Trophoblast cell (in vitro differentiated cells and primary cell): ENCODE measurements around the gene ATG4D.

ENCODE experiments used
- DNase-seq, 2 donors: peaks; one replicate each; pipeline ENCODE4 v3.0.0-alpha.2; 2016
- H2AFZ ChIP-seq: 2 replicates; pipeline ENCODE4 v1.6.1; 2013; ENCODE audit warnings: low read length, moderate library complexity, mild to moderate bottlenecking; ENCODE audit not compliant: insufficient read depth, poor library complexity
- H2AK5ac ChIP-seq: 2 replicates; pipeline ENCODE4 v1.6.1; 2013; ENCODE audit warnings: mild to moderate bottlenecking, low read length
- H2BK120ac ChIP-seq: 2 replicates; pipeline ENCODE4 v1.6.1; 2013; ENCODE audit warnings: low read length, mild to moderate bottlenecking, moderate library complexity; ENCODE audit not compliant: insufficient read depth, poor library complexity
- H2BK12ac ChIP-seq: 2 replicates; pipeline ENCODE4 v1.6.1; 2013; ENCODE audit warnings: mild to moderate bottlenecking, low read length, moderate library complexity
- H2BK5ac ChIP-seq: 2 replicates; pipeline ENCODE4 v1.6.1; 2013; ENCODE audit warnings: low read length, low read depth, moderate library complexity, mild to moderate bottlenecking; ENCODE audit not compliant: poor library complexity
- H3K14ac ChIP-seq: 2 replicates; pipeline ENCODE4 v1.6.1; 2013; ENCODE audit warnings: mild to moderate bottlenecking, low read length
- H3K18ac ChIP-seq: 2 replicates; pipeline ENCODE4 v1.6.1; 2013; ENCODE audit warnings: mild to moderate bottlenecking, low read length
- H3K23ac ChIP-seq: 2 replicates; pipeline ENCODE4 v1.6.1; 2013; ENCODE audit warnings: low read length
- H3K27ac ChIP-seq: 2 replicates; pipeline ENCODE4 v1.5.1; 2013; ENCODE audit warnings: low read depth, mild to moderate bottlenecking, inconsistent platforms, low read length, moderate library complexity
- H3K27me3 ChIP-seq: 2 replicates; pipeline ENCODE4 v1.6.1; 2013; ENCODE audit warnings: inconsistent platforms, mild to moderate bottlenecking, low read length, moderate library complexity; ENCODE audit not compliant: insufficient read depth
- H3K36me3 ChIP-seq, 2 experiments: 1 replicate in 1 of 2; 2 replicates in 1 of 2; pipeline ENCODE4 v1.6.1; 2013; ENCODE audit warnings: low read length in 2 of 2, mild to moderate bottlenecking in 2 of 2, moderate library complexity in 1 of 2; ENCODE audit not compliant: insufficient read depth in 2 of 2, control insufficient read depth in 1 of 2
- H3K4ac ChIP-seq: 2 replicates; pipeline ENCODE4 v1.6.1; 2013; ENCODE audit warnings: low read depth, mild to moderate bottlenecking, low read length, moderate library complexity
- H3K4me1 ChIP-seq, 2 experiments: 1 replicate in 1 of 2; 2 replicates in 1 of 2; pipeline ENCODE4 v1.6.1; 2013; ENCODE audit warnings: low read length in 2 of 2, mild to moderate bottlenecking in 2 of 2, moderate library complexity in 1 of 2; ENCODE audit not compliant: insufficient read depth in 2 of 2, control insufficient read depth in 1 of 2
- H3K4me2 ChIP-seq: 2 replicates; pipeline ENCODE4 v1.6.1; 2013; ENCODE audit warnings: inconsistent platforms, mild to moderate bottlenecking, low read length, moderate library complexity
- H3K4me3 ChIP-seq: 2 replicates; pipeline ENCODE4 v1.5.1; 2013; ENCODE audit warnings: mild to moderate bottlenecking, low read depth, low read length, inconsistent platforms
- H3K79me1 ChIP-seq: one replicate; pipeline ENCODE4 v1.6.1; 2013; ENCODE audit warnings: low read length
- H3K79me2 ChIP-seq: 2 replicates; pipeline ENCODE4 v1.6.1; 2013; ENCODE audit warnings: low read length, mild to moderate bottlenecking; ENCODE audit not compliant: control insufficient read depth, insufficient read depth, poor library complexity
- H3K9ac ChIP-seq: 2 replicates; pipeline ENCODE4 v1.6.1; 2013; ENCODE audit warnings: mild to moderate bottlenecking, low read length
- H3K9me3 ChIP-seq: 2 replicates; pipeline ENCODE4 v1.6.1; 2013; ENCODE audit warnings: low read depth, mild to moderate bottlenecking, control low read depth, inconsistent platforms, low read length; ENCODE audit not compliant: insufficient read depth
- H4K12ac ChIP-seq: 2 replicates; pipeline ENCODE4 v1.6.1; 2013; ENCODE audit warnings: low read depth, mild to moderate bottlenecking, low read length, moderate library complexity
- H4K8ac ChIP-seq: 2 replicates; pipeline ENCODE4 v1.6.1; 2013; ENCODE audit warnings: low read depth, mild to moderate bottlenecking, low read length, moderate library complexity
- H4K91ac ChIP-seq: one replicate; pipeline ENCODE4 v1.6.1; 2013; ENCODE audit warnings: low read depth, mild to moderate bottlenecking, low read length, moderate library complexity
- WGBS: extraction: QIAGEN DNeasy Blood & Tissue Kit; methylation state at CpG from one replicate; pipeline ENCODE4 v1.1.7; 2013; ENCODE audit warnings: missing lambda C conversion rate; ENCODE audit not compliant: insufficient read length, insufficient coverage; ENCODE audit errors: extremely low coverage; 5-methylcytosine and 5-hydroxymethylcytosine counted together

The ATG4D gene

DNA sequence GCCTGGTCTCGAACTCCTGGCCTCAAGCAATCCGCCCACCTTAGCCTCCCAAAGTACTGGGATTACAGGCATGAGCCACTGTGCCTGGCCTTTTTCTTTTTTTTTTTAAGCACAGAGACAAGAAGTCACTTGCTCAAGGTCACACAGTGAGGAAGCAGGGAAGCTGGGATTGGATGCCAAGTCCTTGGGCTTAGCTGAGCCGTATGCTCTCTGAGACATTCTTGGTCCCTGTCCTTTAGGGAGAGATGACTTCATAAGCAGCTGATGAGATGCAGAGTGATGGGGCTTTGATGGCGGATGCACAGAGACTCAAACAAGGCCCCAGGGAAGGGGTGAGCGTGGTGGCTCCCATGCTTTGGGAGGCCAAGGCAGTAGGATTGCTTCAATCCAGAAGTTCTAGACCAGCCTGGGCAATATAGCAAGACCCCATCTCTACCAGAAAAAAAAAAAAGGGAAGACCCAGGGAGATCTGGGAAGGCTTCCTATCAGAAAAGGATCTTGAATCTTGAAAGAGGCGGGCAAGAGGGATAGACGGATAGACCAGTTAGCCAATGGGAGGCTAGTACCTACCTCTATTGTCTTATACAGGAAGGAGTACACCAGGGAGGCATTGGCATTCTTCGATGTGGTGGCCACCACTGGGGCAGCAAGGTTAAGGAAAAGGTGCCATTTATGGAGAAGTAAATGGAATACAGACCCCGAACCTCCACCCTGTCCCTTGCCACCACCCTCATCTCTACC, 39.5 kb downstream of the ATG4D start:
- peaks cover 3% of the 10 kb centered on the region for H3K79me1 ChIP-seq
- H2BK120ac ChIP-seq = no peak overlapping the region
- peaks cover 0 to 7% of the 10 kb centered on the region in 2 experiments for H3K4me1 ChIP-seq
- no peak overlapping the region for H3K4me3 ChIP-seq
- H3K27ac ChIP-seq = no peak overlapping the region
- no peak overlapping the region for H4K91ac ChIP-seq
- H4K8ac ChIP-seq = no peak overlapping the region
- H3K36me3 ChIP-seq = peaks cover 36 to 40% of the 10 kb centered on the region in 2 experiments
- no peak overlapping the region for H3K4ac ChIP-seq
- no peak overlapping the region for H3K9ac ChIP-seq
- no peak for DNase-seq
- H3K4me2 ChIP-seq = no peak overlapping the region
- no peak overlapping the region for H3K14ac ChIP-seq
- no peak overlapping the region for H4K12ac ChIP-seq
- no peak overlapping the region for H2BK5ac ChIP-seq
- H3K27me3 ChIP-seq = no peaks in the 10 kb centered on the region
- H3K18ac ChIP-seq = no peak overlapping the region
- no peak overlapping the region for H2AK5ac ChIP-seq
- no peak overlapping the region for H2AFZ ChIP-seq
- H3K9me3 ChIP-seq = peaks cover 3% of the 10 kb centered on the region
- H2BK12ac ChIP-seq = no peak overlapping the region
- peaks cover 4% of the 10 kb centered on the region for H3K79me2 ChIP-seq
- no CpG with 5 or more reads among the region's 9 CpGs for WGBS
- H3K23ac ChIP-seq = no peak overlapping the region

- peak; percentile 68 to 76 for DNase-seq
- Histone ChIP-seq H3K18ac (no peak overlapping the region), H4K12ac (no peak overlapping the region), H3K4me3 (peak overlapping the region; percentile 84), H3K9me3 (peaks cover 3% of the 10 kb centered on the region), H3K4me1 (peaks cover 0 to 4% of the 10 kb centered on the region in 2 experiments), H4K8ac (no peak overlapping the region), H3K23ac (no peak overlapping the region), H3K4ac (peak overlapping the region; percentile 23), H3K79me2 (peaks cover 4% of the 10 kb centered on the region), H2BK5ac (no peak overlapping the region), H3K36me3 (peaks cover 20 to 21% of the 10 kb centered on the region in 2 experiments), H3K9ac (no peak overlapping the region), H2AK5ac (no peak overlapping the region), H3K27me3 (no peaks in the 10 kb centered on the region), H4K91ac (no peak overlapping the region), H2BK120ac (no peak overlapping the region), H3K4me2 (peak overlapping the region; percentile 61), H3K27ac (no peak overlapping the region), H2AFZ (no peak overlapping the region), H3K14ac (no peak overlapping the region), H3K79me1 (peaks cover 3% of the 10 kb centered on the region), H2BK12ac (no peak overlapping the region)
- WGBS = no CpG with 5 or more reads among the region's 6 CpGs
Observed at GRCh38 chr19:10586396-10586795, 42.7 kb downstream of the ATG4D start.

GRCh38 chr19:10587022-10587838, 43.5 kb downstream of the ATG4D start, which contains the start of gene AP1M2:
AP1M2 (minus strand) TSS chr19:10587312; CDS start chr19:10587231, 81 bp downstream.
- Histone ChIP-seq H3K14ac (peak within 1 kb of the TSS; percentile 73), H3K23ac (no peak within 1 kb of the TSS), H4K91ac (peak within 1 kb of the TSS; percentile 82), H2BK12ac (peak within 1 kb of the TSS; percentile 5), H3K79me2 (peaks cover 4% of the 10 kb centered on the region), H3K4me2 (peak within 1 kb of the TSS; percentile 61), H2BK120ac (peak within 1 kb of the TSS; percentile 33), H4K12ac (peak within 1 kb of the TSS; percentile 66), H3K9ac (peak within 1 kb of the TSS; percentile 71), H4K8ac (peak within 1 kb of the TSS; percentile 87), H3K9me3 (peaks cover 3% of the 10 kb centered on the region), H3K79me1 (peaks cover 3% of the 10 kb centered on the region), H3K36me3 (peaks cover 13 to 14% of the 10 kb centered on the region in 2 experiments), H2AK5ac (no peak within 1 kb of the TSS), H2BK5ac (peak within 1 kb of the TSS; percentile 51), H3K27ac (no peak within 1 kb of the TSS), H3K4me3 (peak within 1 kb of the TSS; percentile 84), H3K18ac (peak within 1 kb of the TSS; percentile 89), H3K27me3 (no peaks in the 10 kb centered on the region), H2AFZ (peak within 1 kb of the TSS; percentile 84), H3K4me1 (peaks cover 0 to 4% of the 10 kb centered on the region in 2 experiments), H3K4ac (peak within 1 kb of the TSS; percentile 23)
- peak; percentile 63 to 71 for DNase-seq
- 100% methylated on average over 4 of the region's 35 CpGs for WGBS

DNA sequence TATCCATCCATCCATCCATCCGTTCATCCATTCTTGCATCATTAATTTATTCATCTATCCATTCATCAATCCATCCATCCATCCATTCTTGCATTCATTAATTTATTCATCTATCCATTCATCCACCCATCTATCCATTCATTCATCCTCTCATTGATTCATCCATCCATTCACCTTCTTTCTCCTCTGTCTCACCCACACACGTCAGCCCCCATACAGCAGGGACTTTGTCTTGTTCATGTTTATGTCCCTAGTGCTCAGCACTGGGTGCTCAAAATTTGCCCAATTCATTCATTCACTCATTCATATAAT, 44.1 kb downstream of the ATG4D start:
- peaks cover 11 to 12% of the 10 kb centered on the region in 2 experiments for H3K36me3 ChIP-seq
- H3K4me2 ChIP-seq = no peak overlapping the region
- DNase-seq = no peak
- H4K8ac ChIP-seq = no peak overlapping the region
- no peak overlapping the region for H3K4me3 ChIP-seq
- peaks cover 4% of the 10 kb centered on the region for H3K79me2 ChIP-seq
- H3K23ac ChIP-seq = no peak overlapping the region
- no peak overlapping the region for H2BK12ac ChIP-seq
- H3K27ac ChIP-seq = no peak overlapping the region
- no peak overlapping the region for H3K14ac ChIP-seq
- no peak overlapping the region for H4K91ac ChIP-seq
- H4K12ac ChIP-seq = no peak overlapping the region
- no peak overlapping the region for H3K4ac ChIP-seq
- no peak overlapping the region for H2AFZ ChIP-seq
- H2BK120ac ChIP-seq = no peak overlapping the region
- no peak overlapping the region for H2AK5ac ChIP-seq
- H3K4me1 ChIP-seq = peaks cover 0 to 4% of the 10 kb centered on the region in 2 experiments
- H3K27me3 ChIP-seq = no peaks in the 10 kb centered on the region
- peaks cover 3% of the 10 kb centered on the region for H3K9me3 ChIP-seq
- no peak overlapping the region for H2BK5ac ChIP-seq
- WGBS = 100% methylated on average over 1 of the region's 2 CpGs
- H3K9ac ChIP-seq = no peak overlapping the region
- H3K79me1 ChIP-seq = peaks cover 3% of the 10 kb centered on the region
- no peak overlapping the region for H3K18ac ChIP-seq
